IMR-90 (cell line): Measurements from ENCODE around the gene AFDN. TPM values are rescaled to one million over a fixed set of nuclear protein-coding genes. Genes with fewer than 3 reads are reported as not detected.

Source experiments
- ATAC-seq: fragments of 200-7000 bp; cut with Tn5 transposase; 2 replicates; pipeline ENCODE4 v1.9.1; 2020; ENCODE audit warnings: low read depth, mild to moderate bottlenecking, moderate library complexity
- BruUV-seq: library from RNA; stranded (reverse); fragments of 400-500 nt; replicated peaks from 2 replicates; lab custom pipeline; 2021; lab: Mats Ljungman, UMichigan
- CTCF ChIA-PET: fragments of 300-600 bp; formaldehyde crosslinking; extraction: SDS; loops from one replicate; lab custom pipeline; 2021; ENCODE audit warnings: antibody characterized with exemption; lab: Yijun Ruan, JAX
- POLR2A ChIA-PET: fragments of 300-600 bp; sonication (Branson Sonifier 250); formaldehyde crosslinking; loops from one replicate; lab custom pipeline; 2022; ENCODE audit warnings: antibody characterized with exemption; ENCODE audit not compliant: unreplicated experiment; lab: Charles Lee
- DNase-seq: peaks from one replicate; pipeline ENCODE4 v3.0.0; 2013
- H2AFZ ChIP-seq: replicated peaks from 2 replicates; pipeline ENCODE3; 2013; ENCODE audit warnings: low read length, mild to moderate bottlenecking; ENCODE audit not compliant: poor library complexity
- H2AK5ac ChIP-seq: 2 replicates; pipeline ENCODE4 v1.6.1; 2013; ENCODE audit warnings: low read depth, low read length, inconsistent platforms
- H2AK9ac ChIP-seq: replicated peaks from 2 replicates; pipeline ENCODE3; 2013; ENCODE audit warnings: mild to moderate bottlenecking, low read depth, low read length, moderate library complexity; ENCODE audit not compliant: poor library complexity
- H2BK120ac ChIP-seq: 2 replicates; pipeline ENCODE4 v1.6.1; 2013; ENCODE audit warnings: low read depth, low read length, inconsistent platforms
- H2BK15ac ChIP-seq: 3 replicates; pipeline ENCODE4 v1.6.1; 2013; ENCODE audit warnings: low read depth, low read length, inconsistent platforms
- H2BK20ac ChIP-seq: 2 replicates; pipeline ENCODE4 v1.6.1; 2013; ENCODE audit warnings: low read depth, mild to moderate bottlenecking, inconsistent platforms, low read length, moderate library complexity
- H2BK5ac ChIP-seq: 2 replicates; pipeline ENCODE4 v1.6.1; 2013; ENCODE audit warnings: mild to moderate bottlenecking, low read depth, low read length, inconsistent platforms; ENCODE audit not compliant: poor library complexity, severe bottlenecking
- H3K14ac ChIP-seq: replicated peaks from 2 replicates; pipeline ENCODE4 v1.6.1; 2013; ENCODE audit warnings: low read depth, low read length, inconsistent platforms
- H3K18ac ChIP-seq: 2 replicates; pipeline ENCODE4 v1.6.1; 2013; ENCODE audit warnings: low read depth, low read length, control low read depth
- H3K23ac ChIP-seq: 2 replicates; pipeline ENCODE4 v1.6.1; 2013; ENCODE audit warnings: low read depth, low read length, inconsistent platforms
- H3K27ac ChIP-seq: 2 replicates; pipeline ENCODE4 v1.5.1; 2013; ENCODE audit warnings: mild to moderate bottlenecking, control low read depth, low read length; ENCODE audit not compliant: insufficient read depth
- H3K27me3 ChIP-seq: 2 replicates; pipeline ENCODE4 v1.6.1; 2013; ENCODE audit warnings: low read length; ENCODE audit not compliant: control insufficient read depth, insufficient read depth
- H3K36me3 ChIP-seq: 2 replicates; pipeline ENCODE4 v1.6.1; 2013; ENCODE audit warnings: low read length, mixed read lengths; ENCODE audit not compliant: control insufficient read depth, insufficient read depth
- H3K4ac ChIP-seq: 2 replicates; pipeline ENCODE4 v1.6.1; 2013; ENCODE audit warnings: low read depth, low read length, inconsistent platforms
- H3K4me1 ChIP-seq: 2 replicates; pipeline ENCODE4 v1.6.1; 2013; ENCODE audit warnings: low read length, mixed read lengths; ENCODE audit not compliant: control insufficient read depth, insufficient read depth
- H3K4me2 ChIP-seq: 2 replicates; pipeline ENCODE4 v1.6.1; 2013; ENCODE audit warnings: low read depth, mild to moderate bottlenecking, control low read depth, low read length, moderate library complexity
- H3K4me3 ChIP-seq: 2 replicates; pipeline ENCODE4 v1.5.1; 2013; ENCODE audit warnings: low read depth, mild to moderate bottlenecking, control low read depth, low read length, moderate library complexity; ENCODE audit not compliant: insufficient read depth
- H3K56ac ChIP-seq: 2 replicates; pipeline ENCODE4 v1.6.1; 2013; ENCODE audit warnings: low read length, inconsistent platforms; ENCODE audit not compliant: insufficient read depth; ENCODE audit errors: extremely low read depth
- H3K79me1 ChIP-seq, 2 experiments: 2 replicates each; pipeline ENCODE4 v1.6.1; 2013; ENCODE audit warnings: low read length in 2 of 2, inconsistent platforms in 1 of 2, low read depth in 1 of 2
- H3K9ac ChIP-seq: 2 replicates; pipeline ENCODE4 v1.6.1; 2013; ENCODE audit warnings: low read depth, low read length, control low read depth
- H3K9me1 ChIP-seq: 2 replicates; pipeline ENCODE4 v1.6.1; 2013; ENCODE audit warnings: low read length, inconsistent platforms; ENCODE audit not compliant: insufficient read depth
- H3K9me3 ChIP-seq: 2 replicates; pipeline ENCODE4 v1.6.1; 2013; ENCODE audit warnings: low read length; ENCODE audit not compliant: control insufficient read depth, insufficient read depth
- H4K20me1 ChIP-seq: 2 replicates; pipeline ENCODE4 v1.6.1; 2013; ENCODE audit warnings: low read length, inconsistent platforms; ENCODE audit not compliant: insufficient read depth
- H4K5ac ChIP-seq: 2 replicates; pipeline ENCODE4 v1.6.1; 2013; ENCODE audit warnings: mild to moderate bottlenecking, low read depth, low read length, control low read depth
- H4K8ac ChIP-seq, 2 experiments: 2 replicates each; pipeline ENCODE4 v1.6.1; 2013; ENCODE audit warnings: low read depth in 2 of 2, low read length in 2 of 2, control low read depth in 1 of 2, inconsistent platforms in 1 of 2
- H4K91ac ChIP-seq: 2 replicates; pipeline ENCODE4 v1.6.1; 2013; ENCODE audit warnings: low read depth, low read length, inconsistent platforms; ENCODE audit not compliant: insufficient read depth
- BHLHE40 ChIP-seq: fragments of 150-350 bp; IDR thresholded peaks from 2 replicates; pipeline ENCODE4 v1.6.1; 2016; ENCODE audit warnings: mild to moderate bottlenecking, low read depth, low read length
- CEBPB ChIP-seq: IDR thresholded peaks from 2 replicates; pipeline ENCODE4 v1.6.1; 2012; ENCODE audit warnings: low read depth, low read length, improper control_type of control experiment
- CTCF ChIP-seq: conservative IDR thresholded peaks from 2 replicates; pipeline ENCODE4 v1.5.1; 2012; ENCODE audit warnings: mild to moderate bottlenecking, low read depth, low read length, improper control_type of control experiment
- MAFK ChIP-seq: IDR thresholded peaks from 2 replicates; pipeline ENCODE4 v1.6.1; 2012; ENCODE audit warnings: low read depth, low read length, improper control_type of control experiment
- MAZ ChIP-seq: IDR thresholded peaks from 2 replicates; pipeline ENCODE4 v1.6.1; 2012; ENCODE audit warnings: low read depth, mild to moderate bottlenecking, low read length, improper control_type of control experiment, moderate library complexity, borderline replicate concordance
- MXI1 ChIP-seq: IDR thresholded peaks from 2 replicates; pipeline ENCODE4 v1.6.1; 2012; ENCODE audit warnings: low read depth, mild to moderate bottlenecking, low read length, moderate library complexity, borderline replicate concordance
- NFE2L2 ChIP-seq: fragments of 150-350 bp; IDR thresholded peaks from 2 replicates; pipeline ENCODE4 v1.6.1; 2016; ENCODE audit warnings: low read depth, mild to moderate bottlenecking, low read length
- POLR2A ChIP-seq: IDR thresholded peaks from 2 replicates; pipeline ENCODE4 v1.6.1; 2012; ENCODE audit warnings: mild to moderate bottlenecking, low read depth, low read length
- RAD21 ChIP-seq: IDR thresholded peaks from 2 replicates; pipeline ENCODE4 v1.6.1; 2012; ENCODE audit warnings: low read length, improper control_type of control experiment
- SMC3 ChIP-seq: fragments of 150-350 bp; IDR thresholded peaks from 2 replicates; pipeline ENCODE4 v1.6.1; 2016; ENCODE audit warnings: low read depth, mild to moderate bottlenecking, antibody characterized with exemption, low read length, moderate library complexity
- dilution Hi-C: fragments of 300-500 bp; cut with HindIII; formaldehyde crosslinking; loops from one replicate; pipeline ENCODE4 v1.14.3; 2018; ENCODE audit warnings: low sequenced_read_pairs; ENCODE audit not compliant: unreplicated experiment
- in situ Hi-C: fragments of 300-500 bp; cut with MboI; formaldehyde crosslinking; loops from 3 replicates; pipeline ENCODE4 v1.14.3; 2019; ENCODE audit warnings: low sequenced_read_pairs, inconsistent platforms, mixed read lengths
- intact Hi-C: fragments of 100-400 bp; cut with micrococcal nuclease; formaldehyde crosslinking; loops from 2 replicates; pipeline ENCODE4 v1.10.0; 2022
- polyA plus RNA-seq, 3 experiments: library from polyadenylated mRNA; depleted of rRNA; stranded (reverse); fragments of >200 nt; gene quantifications; 2 replicates each; pipeline ENCODE4 v1.2.3, GENCODE V29; 2012; ENCODE audit warnings: low replicate concordance in 1 of 3
- total RNA-seq: library from RNA; depleted of rRNA; stranded (reverse); fragments of >200 nt; gene quantifications from 2 replicates; pipeline ENCODE4 v1.2.3, GENCODE V29; 2012

The AFDN gene
- total and polyA plus RNA-seq, 2 of the 4 experiments (the other 2 are of a cell fraction): 11.6 to 20.8 TPM

GRCh38 chr6:167907837-167908681 lies 81.3 kb downstream of the AFDN start (continued):
- TF ChIP-seq MXI1 (no peak), RAD21 (peak; percentile 58)

- Histone ChIP-seq H3K4me1 (no peaks in the 10 kb centered on the region), H2AK9ac (no peak overlapping the region), H2AK5ac (no peak overlapping the region), H2AFZ (no peak overlapping the region), H3K56ac (no peak overlapping the region), H3K14ac (no peak overlapping the region), H3K9me3 (no peaks in the 10 kb centered on the region), H3K79me1 (no peaks in the 10 kb centered on the region), H3K4me2 (no peak overlapping the region), H3K27me3 (no peaks in the 10 kb centered on the region), H3K9ac (no peak overlapping the region), H3K23ac (no peak overlapping the region), H4K20me1 (no peaks in the 10 kb centered on the region), H2BK120ac (no peak overlapping the region), H3K27ac (no peak overlapping the region), H4K8ac (no peak overlapping the region), H3K18ac (no peak overlapping the region), H4K91ac (no peak overlapping the region), H4K5ac (no peak overlapping the region), H3K9me1 (peaks cover 3% of the 10 kb centered on the region; the same call in 1 of the 2 replicates), H2BK15ac (no peak overlapping the region), H2BK20ac (no peak overlapping the region), H3K36me3 (peaks cover 3% of the 10 kb centered on the region), H3K4ac (no peak overlapping the region), H2BK5ac (no peak overlapping the region), H3K4me3 (no peak overlapping the region)
- intact Hi-C loops: no loop called here
- DNase-seq (no peak), ATAC-seq (no peak)
- no TSS peak for BruUV-seq
- in situ Hi-C loops: loop anchor here (25.0 kb wide), 1 partner anchor 977 kb away; no protein-coding TSS in a partner anchor
- dilution Hi-C loops: no loop called here
- ChIA-PET POLR2A (no interaction called here), CTCF (interaction anchor here (0.6 kb wide), 1 partner anchor 1210 kb away, joined by 3 read pairs; no protein-coding TSS in a partner anchor)
- TF ChIP-seq NFE2L2: no peak
- no peak for TF ChIP-seq CEBPB
- TF ChIP-seq RAD21: no peak
- TF ChIP-seq MAFK: no peak
- TF ChIP-seq POLR2A: no peak
- TF ChIP-seq CTCF: no peak
- no peak for TF ChIP-seq MAZ
- TF ChIP-seq MXI1: no peak
- TF ChIP-seq BHLHE40: no peak
- no peak for TF ChIP-seq SMC3
Measured at GRCh38 chr6:167910007-167910406, 83.3 kb downstream of the AFDN start.
